ENCODE data around the gene CCDC134.

Gene CCDC134

DNA sequence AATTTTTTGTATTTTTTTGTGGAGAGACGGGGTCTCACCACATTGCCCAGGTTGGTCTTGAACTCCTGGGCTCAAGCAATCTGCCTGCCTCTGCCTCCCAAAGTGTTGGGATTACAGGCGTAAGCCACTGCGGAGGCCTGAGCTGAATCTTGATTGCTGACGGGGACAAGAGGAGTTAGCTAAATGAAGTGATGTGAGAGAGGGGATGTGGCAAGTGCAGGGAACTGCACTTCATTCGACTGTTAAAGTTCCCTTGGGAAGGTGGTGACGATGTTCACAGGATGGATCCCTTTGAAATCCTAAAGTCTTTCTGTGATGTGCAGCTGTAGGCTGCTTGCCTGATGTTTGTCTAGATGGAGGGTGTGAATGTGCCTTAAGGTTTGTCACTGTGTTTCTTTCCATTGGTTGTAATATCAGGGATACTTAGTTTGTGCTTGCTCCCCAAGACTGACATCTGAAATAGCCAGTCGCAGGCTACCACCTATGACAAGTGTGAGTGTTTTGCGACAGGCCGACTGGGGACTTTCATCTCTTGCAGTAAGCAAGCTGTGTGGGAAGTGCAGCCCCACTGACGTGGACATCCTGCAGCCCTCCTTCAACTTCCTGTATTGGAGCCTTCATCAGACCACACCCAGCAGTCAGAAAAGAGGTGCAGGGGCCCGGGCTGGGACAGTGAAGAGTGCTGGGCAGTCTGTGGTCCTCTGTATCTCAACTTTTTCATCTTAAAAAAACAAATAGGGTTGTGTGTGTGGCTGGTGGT, 19.6 kb upstream of the CCDC134 start:
- 81% methylated on average over 10 of the region's 11 CpGs for WGBS
- H3K79me1 ChIP-seq (replicated peaks; ENCODE audit: low read length, poor library complexity, severe bottlenecking), result no peaks in the 10 kb centered on the region

DNA sequence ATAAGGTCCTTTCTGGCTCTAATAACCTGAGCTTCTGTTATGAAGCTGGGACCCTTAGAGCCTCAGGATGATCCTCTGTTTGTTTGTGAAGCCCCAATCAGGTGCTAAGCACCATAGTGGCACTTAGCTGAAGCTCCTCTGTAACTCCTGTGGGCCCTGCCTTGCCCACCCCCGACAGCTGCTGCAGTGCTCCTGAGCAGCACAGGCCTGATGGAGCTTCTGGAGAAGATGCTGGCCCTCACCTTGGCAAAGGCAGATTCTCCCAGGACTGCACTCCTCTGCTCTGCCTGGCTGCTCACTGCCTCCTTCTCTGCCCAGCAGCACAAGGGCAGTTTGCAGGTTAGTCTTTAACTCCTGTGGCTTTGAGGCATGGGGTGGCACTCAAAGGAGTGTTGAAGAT, 19.0 kb upstream of the CCDC134 start:
- no peak for DNase-seq
- Histone ChIP-seq H3K23ac (ENCODE audit: low read length in 2 of 2) (no peak overlapping the region), H3K18ac (ENCODE audit: low read depth in 1 of 2, low read length in 2 of 2) (no peak overlapping the region), H3K9ac (ENCODE audit: low read length) (no peak overlapping the region), H3K36me3 (ENCODE audit: control insufficient read depth in 1 of 2, insufficient read depth in 2 of 2, low read depth in 1 of 2, low read length in 2 of 2) (no peaks in the 10 kb centered on the region), H4K91ac (ENCODE audit: low read length) (peak overlapping the region; percentile 28), H2BK5ac (ENCODE audit: low read depth, low read length, poor library complexity, severe bottlenecking) (no peak overlapping the region), H2AFZ (ENCODE audit: low read depth, low read length) (no peak overlapping the region), H3K14ac (ENCODE audit: low read length in 2 of 2) (no peak overlapping the region), H3K4me1 (ENCODE audit: control insufficient read depth, insufficient read depth, low read depth, low read length) (peaks cover 9% of the 10 kb centered on the region), H3K79me1 (replicated peaks; ENCODE audit: low read length, poor library complexity, severe bottlenecking) (no peaks in the 10 kb centered on the region), H3K27me3 (ENCODE audit: control insufficient read depth in 1 of 2, insufficient read depth in 1 of 2, low read length in 2 of 2) (no peaks in the 10 kb centered on the region), H3K4me2 (ENCODE audit: low read length, poor library complexity, severe bottlenecking) (no peak overlapping the region), H3K27ac (ENCODE audit: low read length, poor library complexity, severe bottlenecking) (no peak overlapping the region), H3K4ac (ENCODE audit: low read depth in 1 of 2, low read length in 2 of 2) (no peak overlapping the region), H3K4me3 (ENCODE audit: insufficient read depth in 1 of 2, low read depth in 1 of 2, low read length in 2 of 2) (no peak overlapping the region), H2BK15ac (ENCODE audit: low read depth, poor library complexity, severe bottlenecking) (no peak overlapping the region), H3K9me3 (ENCODE audit: control insufficient read depth, low read length) (no peaks in the 10 kb centered on the region), H2BK12ac (ENCODE audit: low read length in 2 of 2) (no peak overlapping the region), H2BK120ac (ENCODE audit: low read depth, low read length) (no peak overlapping the region), H2AK5ac (ENCODE audit: low read length, severe bottlenecking) (no peak overlapping the region), H4K8ac (ENCODE audit: low read length) (no peak overlapping the region)
- 91% methylated on average over 1 of the region's 1 CpG for WGBS

More for the DNA sequence above, 19.6 kb upstream of the CCDC134 start:
- Histone ChIP-seq H2BK5ac (ENCODE audit: low read depth, low read length, poor library complexity, severe bottlenecking) (no peak overlapping the region), H3K27me3 (ENCODE audit: control insufficient read depth in 1 of 2, insufficient read depth in 1 of 2, low read length in 2 of 2) (no peaks in the 10 kb centered on the region), H3K4me2 (ENCODE audit: low read length, poor library complexity, severe bottlenecking) (no peak overlapping the region), H4K8ac (ENCODE audit: low read length) (peak overlapping the region; percentile 67), H3K9ac (ENCODE audit: low read length) (no peak overlapping the region), H3K36me3 (ENCODE audit: control insufficient read depth in 1 of 2, insufficient read depth in 2 of 2, low read depth in 1 of 2, low read length in 2 of 2) (no peaks in the 10 kb centered on the region), H2BK120ac (ENCODE audit: low read depth, low read length) (no peak overlapping the region), H2AFZ (ENCODE audit: low read depth, low read length) (no peak overlapping the region), H3K9me3 (ENCODE audit: control insufficient read depth, low read length) (no peaks in the 10 kb centered on the region), H3K4me3 (ENCODE audit: insufficient read depth in 1 of 2, low read depth in 1 of 2, low read length in 2 of 2) (no peak overlapping the region), H3K27ac (ENCODE audit: low read length, poor library complexity, severe bottlenecking) (no peak overlapping the region), H3K23ac (ENCODE audit: low read length in 2 of 2) (no peak overlapping the region), H4K91ac (ENCODE audit: low read length) (no peak overlapping the region), H2BK12ac (ENCODE audit: low read length in 2 of 2) (no peak overlapping the region), H2BK15ac (ENCODE audit: low read depth, poor library complexity, severe bottlenecking) (no peak overlapping the region), H2AK5ac (ENCODE audit: low read length, severe bottlenecking) (no peak overlapping the region), H3K4ac (ENCODE audit: low read depth in 1 of 2, low read length in 2 of 2) (no peak overlapping the region), H3K18ac (ENCODE audit: low read depth in 1 of 2, low read length in 2 of 2) (no peak overlapping the region), H3K4me1 (ENCODE audit: control insufficient read depth, insufficient read depth, low read depth, low read length) (peaks cover 12% of the 10 kb centered on the region), H3K14ac (ENCODE audit: low read length in 2 of 2) (no peak overlapping the region)
- DNase-seq, result peak; percentile 61

DNA sequence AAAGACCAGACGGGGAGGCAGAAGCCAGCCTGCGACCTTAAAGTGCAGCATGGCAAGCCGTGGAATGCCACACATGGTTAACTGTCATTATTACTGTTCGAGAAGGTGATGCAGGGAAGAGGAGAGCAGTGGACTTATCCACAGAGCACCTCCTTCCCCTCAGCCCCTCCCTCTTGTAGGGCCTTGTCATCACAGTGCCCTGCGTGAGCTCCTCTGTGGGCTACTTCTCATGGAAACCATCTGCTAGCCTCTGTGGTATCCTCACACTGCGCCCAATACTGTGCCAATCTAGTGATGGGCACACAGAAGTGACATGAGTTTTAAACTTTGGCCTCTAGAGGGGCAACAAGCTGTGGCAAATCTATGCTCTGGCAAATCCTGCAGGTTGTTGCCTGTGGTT, 18.2 kb upstream of the CCDC134 start:
- H3K4me2 ChIP-seq (ENCODE audit: low read length, poor library complexity, severe bottlenecking), result no peak overlapping the region
- H2AK5ac ChIP-seq (ENCODE audit: low read length, severe bottlenecking), result no peak overlapping the region
- H3K23ac ChIP-seq (ENCODE audit: low read length in 2 of 2), result no peak overlapping the region
- H2AFZ ChIP-seq (ENCODE audit: low read depth, low read length), result no peak overlapping the region
- H3K4me1 ChIP-seq (ENCODE audit: control insufficient read depth, insufficient read depth, low read depth, low read length), result peaks cover 9% of the 10 kb centered on the region
- no peak overlapping the region for H3K14ac ChIP-seq (ENCODE audit: low read length in 2 of 2)
- H3K36me3 ChIP-seq (ENCODE audit: control insufficient read depth in 1 of 2, insufficient read depth in 2 of 2, low read depth in 1 of 2, low read length in 2 of 2), result no peaks in the 10 kb centered on the region
- H3K79me1 ChIP-seq (replicated peaks; ENCODE audit: low read length, poor library complexity, severe bottlenecking), result no peaks in the 10 kb centered on the region
- no peak overlapping the region for H4K8ac ChIP-seq (ENCODE audit: low read length)
- 84% methylated on average over 5 of the region's 6 CpGs for WGBS
- no peaks in the 10 kb centered on the region for H3K9me3 ChIP-seq (ENCODE audit: control insufficient read depth, low read length)
- no peak overlapping the region for H3K9ac ChIP-seq (ENCODE audit: low read length)
- no peak overlapping the region for H3K4me3 ChIP-seq (ENCODE audit: insufficient read depth in 1 of 2, low read depth in 1 of 2, low read length in 2 of 2)
- H3K27ac ChIP-seq (ENCODE audit: low read length, poor library complexity, severe bottlenecking), result no peak overlapping the region
- no peak overlapping the region for H4K91ac ChIP-seq (ENCODE audit: low read length)
- H3K4ac ChIP-seq (ENCODE audit: low read depth in 1 of 2, low read length in 2 of 2), result no peak overlapping the region
- H2BK5ac ChIP-seq (ENCODE audit: low read depth, low read length, poor library complexity, severe bottlenecking), result no peak overlapping the region
- H3K27me3 ChIP-seq (ENCODE audit: control insufficient read depth in 1 of 2, insufficient read depth in 1 of 2, low read length in 2 of 2), result no peaks in the 10 kb centered on the region
- no peak overlapping the region for H3K18ac ChIP-seq (ENCODE audit: low read depth in 1 of 2, low read length in 2 of 2)
- no peak overlapping the region for H2BK15ac ChIP-seq (ENCODE audit: low read depth, poor library complexity, severe bottlenecking)
- DNase-seq, result no peak
- H2BK120ac ChIP-seq (ENCODE audit: low read depth, low read length), result no peak overlapping the region
- H2BK12ac ChIP-seq (ENCODE audit: low read length in 2 of 2), result no peak overlapping the region

DNA sequence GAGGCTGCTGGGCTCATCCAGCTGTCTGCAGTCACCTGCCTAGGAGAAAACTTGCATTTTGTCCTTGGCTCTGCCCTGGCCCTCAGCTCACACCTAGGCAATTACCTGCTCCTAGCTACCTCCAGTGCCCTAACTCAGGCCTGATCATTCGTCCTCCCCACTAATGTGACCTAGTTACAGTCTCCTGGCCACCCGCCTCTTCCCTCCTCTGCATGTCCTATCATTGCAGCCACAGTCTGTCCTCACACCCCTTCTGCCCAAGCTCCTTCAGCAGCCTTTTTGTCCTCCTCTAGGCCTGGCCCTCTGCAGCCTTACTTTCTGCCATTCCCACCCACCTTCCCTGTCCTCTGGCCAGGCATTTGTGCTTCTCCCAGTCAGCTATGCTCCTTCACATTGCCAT, 17.7 kb upstream of the CCDC134 start:
- H3K36me3 ChIP-seq (ENCODE audit: control insufficient read depth in 1 of 2, insufficient read depth in 2 of 2, low read depth in 1 of 2, low read length in 2 of 2), result no peaks in the 10 kb centered on the region
- no peaks in the 10 kb centered on the region for H3K27me3 ChIP-seq (ENCODE audit: control insufficient read depth in 1 of 2, insufficient read depth in 1 of 2, low read length in 2 of 2)
- WGBS, result 93% methylated on average over 2 of the region's 2 CpGs
- no peak overlapping the region for H2BK120ac ChIP-seq (ENCODE audit: low read depth, low read length)
- H2BK15ac ChIP-seq (ENCODE audit: low read depth, poor library complexity, severe bottlenecking), result no peak overlapping the region
- H3K4me1 ChIP-seq (ENCODE audit: control insufficient read depth, insufficient read depth, low read depth, low read length), result peaks cover 9% of the 10 kb centered on the region
- no peak overlapping the region for H3K18ac ChIP-seq (ENCODE audit: low read depth in 1 of 2, low read length in 2 of 2)
- no peak overlapping the region for H3K9ac ChIP-seq (ENCODE audit: low read length)
- no peak for DNase-seq
- no peak overlapping the region for H4K8ac ChIP-seq (ENCODE audit: low read length)
- H2BK5ac ChIP-seq (ENCODE audit: low read depth, low read length, poor library complexity, severe bottlenecking), result no peak overlapping the region
- H3K4ac ChIP-seq (ENCODE audit: low read depth in 1 of 2, low read length in 2 of 2), result no peak overlapping the region
- no peak overlapping the region for H3K27ac ChIP-seq (ENCODE audit: low read length, poor library complexity, severe bottlenecking)
- H2AFZ ChIP-seq (ENCODE audit: low read depth, low read length), result no peak overlapping the region
- no peak overlapping the region for H3K4me2 ChIP-seq (ENCODE audit: low read length, poor library complexity, severe bottlenecking)
- no peak overlapping the region for H3K4me3 ChIP-seq (ENCODE audit: insufficient read depth in 1 of 2, low read depth in 1 of 2, low read length in 2 of 2)
- no peaks in the 10 kb centered on the region for H3K9me3 ChIP-seq (ENCODE audit: control insufficient read depth, low read length)
- H3K23ac ChIP-seq (ENCODE audit: low read length in 2 of 2), result no peak overlapping the region
- H3K14ac ChIP-seq (ENCODE audit: low read length in 2 of 2), result peak overlapping the region in 1 of 2 experiments; percentile 44
- no peak overlapping the region for H4K91ac ChIP-seq (ENCODE audit: low read length)
- no peak overlapping the region for H2AK5ac ChIP-seq (ENCODE audit: low read length, severe bottlenecking)
- H2BK12ac ChIP-seq (ENCODE audit: low read length in 2 of 2), result no peak overlapping the region
- H3K79me1 ChIP-seq (replicated peaks; ENCODE audit: low read length, poor library complexity, severe bottlenecking), result no peaks in the 10 kb centered on the region

Measured in mesenchymal stem cell (in vitro differentiated cells and primary cell).